Uterus (tissue), 2 donors: ENCODE results near the gene DNAJC4.

ENCODE experiments used
- CTCF ChIP-seq, 4 experiments: fragments of 200-600 bp in 2 of 4; fragments of 450-650 bp in 2 of 4; sonication (generic) in 2 of 4; IDR thresholded peaks; one replicate each; pipeline ENCODE4 v1.5.1; 2016 to 2019; ENCODE audit warnings: antibody characterized with exemption in 4 of 4, mild to moderate bottlenecking in 2 of 4, moderate library complexity in 1 of 4
- POLR2A ChIP-seq, 2 donors: fragments of 450-650 bp; IDR thresholded peaks; one replicate each; pipeline ENCODE4 v1.6.1; 2016; ENCODE audit warnings: antibody characterized with exemption in 2 of 2, mild to moderate bottlenecking in 1 of 2, moderate library complexity in 1 of 2

- TF ChIP-seq CTCF (IDR thresholded peaks at IDR 0.05): no peak
- TF ChIP-seq POLR2A (IDR thresholded peaks at IDR 0.05): no peak
These were observed 26.3 kb upstream of the DNAJC4 start for GRCh38 chr11:64204080-64204440.
